Thymus (tissue), 11 donors: ENCODE data around the gene CYP27A1. TPM values are rescaled to one million over a fixed set of nuclear protein-coding genes. Genes with fewer than 3 reads are reported as not detected.

Experiments used
- DNase-seq, 9 donors: peaks; one replicate each; pipeline ENCODE4 v3.0.0-alpha.2; 2013; ENCODE audit warnings: low spot score in 9 of 9, low read depth in 6 of 9, missing footprints in 1 of 9
- H3K27ac ChIP-seq, 2 donors: one replicate each; pipeline ENCODE4 v1.5.1; 2013; ENCODE audit warnings: control low read depth in 1 of 2, low read depth in 1 of 2, low read length in 1 of 2, mild to moderate bottlenecking in 1 of 2, moderate library complexity in 1 of 2
- H3K27me3 ChIP-seq, 2 donors: one replicate each; pipeline ENCODE4 v1.5.1; 2013; ENCODE audit warnings: low read length in 1 of 2; ENCODE audit not compliant: control insufficient read depth in 2 of 2, insufficient read depth in 1 of 2
- H3K36me3 ChIP-seq, 2 donors: one replicate each; pipeline ENCODE4 v1.5.1; 2013; ENCODE audit warnings: low read length in 1 of 2, mild to moderate bottlenecking in 1 of 2, moderate library complexity in 1 of 2; ENCODE audit not compliant: control insufficient read depth in 2 of 2, insufficient read depth in 2 of 2
- H3K4me1 ChIP-seq, 2 donors: one replicate each; pipeline ENCODE4 v1.5.1; 2013; ENCODE audit warnings: low read length in 2 of 2; ENCODE audit not compliant: control insufficient read depth in 2 of 2, insufficient read depth in 2 of 2
- H3K4me3 ChIP-seq, 2 donors: one replicate each; pipeline ENCODE4 v1.5.1; 2013; ENCODE audit warnings: low read length in 2 of 2, control low read depth in 1 of 2, mild to moderate bottlenecking in 1 of 2
- H3K9me3 ChIP-seq, 2 donors: one replicate each; pipeline ENCODE4 v1.5.1; 2013; ENCODE audit warnings: low read length in 1 of 2, mild to moderate bottlenecking in 1 of 2; ENCODE audit not compliant: control insufficient read depth in 2 of 2, insufficient read depth in 1 of 2
- WGBS: extraction: QIAGEN DNeasy Blood & Tissue Kit; methylation state at CpG from one replicate; pipeline ENCODE4 v1.1.7; 2013; 5-methylcytosine and 5-hydroxymethylcytosine counted together
- polyA plus RNA-seq: library from polyadenylated mRNA; stranded (reverse); fragments of 200-250 nt; gene quantifications from one replicate; pipeline ENCODE4 v1.2.3, GENCODE V29; 2013
- total RNA-seq: library from RNA; stranded (reverse); fragments of 120-200 nt; gene quantifications from one replicate; pipeline ENCODE4 v1.2.4, GENCODE V29; 2013
- donor health status: healthy.

CYP27A1 gene
- total and polyA plus RNA-seq, 2 donors = 21.9 to 24.7 TPM

- H3K4me1 ChIP-seq = peaks cover 2 to 10% of the 10 kb centered on the region in 2 donors
- H3K27ac ChIP-seq = no peak overlapping the region
- H3K4me3 ChIP-seq = no peak overlapping the region
- DNase-seq = no peak
- 40% methylated on average over 14 of the region's 14 CpGs for WGBS
- H3K36me3 ChIP-seq = no peaks in the 10 kb centered on the region
- peaks cover 1 to 7% of the 10 kb centered on the region in 2 donors for H3K9me3 ChIP-seq
- peaks cover 59 to 92% of the 10 kb centered on the region in 2 donors for H3K27me3 ChIP-seq
Measured at GRCh38 chr2:218855305-218856166, 73.6 kb downstream of the CYP27A1 start.

- WGBS = 15% methylated on average over 12 of the region's 12 CpGs
- Histone ChIP-seq H3K9me3 (peaks cover 1 to 9% of the 10 kb centered on the region in 2 donors), H3K27ac (peak overlapping the region in 1 of 2 donors; percentile 5), H3K36me3 (no peaks in the 10 kb centered on the region), H3K27me3 (peaks cover 66 to 95% of the 10 kb centered on the region in 2 donors), H3K4me3 (no peak overlapping the region), H3K4me1 (peaks cover 2 to 14% of the 10 kb centered on the region in 2 donors)
- no peak for DNase-seq
Measured at GRCh38 chr2:218856167-218856895, 74.4 kb downstream of the CYP27A1 start.

- Histone ChIP-seq H3K4me1 (peaks cover 2 to 14% of the 10 kb centered on the region in 2 donors), H3K27me3 (peaks cover 67 to 98% of the 10 kb centered on the region in 2 donors), H3K9me3 (peaks cover 1 to 9% of the 10 kb centered on the region in 2 donors), H3K36me3 (no peaks in the 10 kb centered on the region), H3K27ac (no peak overlapping the region), H3K4me3 (no peak overlapping the region)
- 55% methylated on average over 1 of the region's 1 CpG for WGBS
- no peak for DNase-seq
Measured at GRCh38 chr2:218856896-218857243, 74.9 kb downstream of the CYP27A1 start.

- peaks cover 2 to 14% of the 10 kb centered on the region in 2 donors for H3K4me1 ChIP-seq
- H3K4me3 ChIP-seq = no peak overlapping the region
- no peaks in the 10 kb centered on the region for H3K36me3 ChIP-seq
- H3K9me3 ChIP-seq = peaks cover 1 to 9% of the 10 kb centered on the region in 2 donors
- H3K27ac ChIP-seq = no peak overlapping the region
- WGBS = 21% methylated on average over 10 of the region's 10 CpGs
- H3K27me3 ChIP-seq = peaks cover 68 to 99% of the 10 kb centered on the region in 2 donors
- no peak for DNase-seq
Measured at GRCh38 chr2:218857371-218858137, 75.6 kb downstream of the CYP27A1 start.

GRCh38 chr2:218858138-218858445 is 76.1 kb downstream of the CYP27A1 start:
- no peak for DNase-seq
- WGBS = 7% methylated on average over 1 of the region's 1 CpG
- Histone ChIP-seq H3K36me3 (no peaks in the 10 kb centered on the region), H3K27me3 (peaks cover 65 to 98% of the 10 kb centered on the region in 2 donors), H3K27ac (no peak overlapping the region), H3K4me1 (peaks cover 2 to 14% of the 10 kb centered on the region in 2 donors), H3K9me3 (peaks cover 0 to 9% of the 10 kb centered on the region in 2 donors), H3K4me3 (no peak overlapping the region)

GRCh38 chr2:218858671-218859555 is 77.0 kb downstream of the CYP27A1 start:
- Histone ChIP-seq H3K4me1 (peaks cover 2 to 14% of the 10 kb centered on the region in 2 donors), H3K4me3 (peak overlapping the region in 1 of 2 donors; percentile 10), H3K27me3 (peaks cover 57 to 97% of the 10 kb centered on the region in 2 donors), H3K36me3 (no peaks in the 10 kb centered on the region), H3K9me3 (peaks cover 0 to 9% of the 10 kb centered on the region in 2 donors), H3K27ac (no peak overlapping the region)
- 5% methylated on average over 51 of the region's 51 CpGs for WGBS
- DNase-seq = no peak

GRCh38 chr2:218859556-218859987 is 77.6 kb downstream of the CYP27A1 start, which contains the start of gene WNT6:
Gene WNT6 (plus strand): TSS chr2:218859805. CDS start chr2:218860038, 233 bp downstream.
- WGBS = 2% methylated on average over 64 of the region's 64 CpGs
- H3K4me1 ChIP-seq = peaks cover 2 to 14% of the 10 kb centered on the region in 2 donors
- peak within 1 kb of the TSS in 1 of 2 donors; percentile 21 for H3K4me3 ChIP-seq
- peaks cover 0 to 9% of the 10 kb centered on the region in 2 donors for H3K9me3 ChIP-seq
- H3K27me3 ChIP-seq = peaks cover 55 to 96% of the 10 kb centered on the region in 2 donors
- DNase-seq = no peak
- no peak within 1 kb of the TSS for H3K27ac ChIP-seq
- no peaks in the 10 kb centered on the region for H3K36me3 ChIP-seq
